GM12875 (cell line): Measurements from ENCODE around the gene EEF2.

Experiments
- H3K4me3 ChIP-seq: one replicate; pipeline ENCODE4 v1.5.1; 2011; ENCODE audit warnings: low read depth, low read length, control low read depth
- CTCF ChIP-seq: IDR thresholded peaks from 2 replicates; pipeline ENCODE4 v1.5.1; 2011; ENCODE audit warnings: low read depth, mild to moderate bottlenecking, control low read depth, inconsistent platforms, low read length, moderate library complexity, borderline replicate concordance; ENCODE audit not compliant: insufficient read depth

The EEF2 gene

GRCh38 chr19:3987619-3988371 is 2.5 kb upstream of the EEF2 start:
- H3K4me3 ChIP-seq, result peak overlapping the region; percentile 42
- TF ChIP-seq CTCF, result peak; percentile 90

- H3K4me3 ChIP-seq, result peak overlapping the region; percentile 42
- TF ChIP-seq CTCF, result peak; percentile 40; the same call in 1 of the 2 replicates
Measured at GRCh38 chr19:3986260-3987041, 1.2 kb upstream of the EEF2 start.

- H3K4me3 ChIP-seq, result peak overlapping the region; percentile 42
- TF ChIP-seq CTCF, result no peak
Measured at GRCh38 chr19:3985643-3986259, 488 bp upstream of the EEF2 start.

GRCh38 chr19:3984584-3984907 is 717 bp downstream of the EEF2 start:
- H3K4me3 ChIP-seq, result peak overlapping the region; percentile 97
- no peak for TF ChIP-seq CTCF

- peak overlapping the region; percentile 97 for H3K4me3 ChIP-seq
Measured at GRCh38 chr19:3983936-3984583, 1.2 kb downstream of the EEF2 start.

GRCh38 chr19:3983542-3983914 is 1.7 kb downstream of the EEF2 start:
- peak overlapping the region; percentile 97 for H3K4me3 ChIP-seq
- no peak for TF ChIP-seq CTCF

More at GRCh38 chr19:3983936-3984583, 1.2 kb downstream of the EEF2 start:
- TF ChIP-seq CTCF, result no peak
